GM08714 (cell line): ENCODE data around the gene SDHA.

Experiments used
- H3K4me3 ChIP-seq: fragments of 200-500 bp; sonication (Bioruptor generic); 2 replicates; pipeline ENCODE4 v1.5.1; 2014; ENCODE audit warnings: mild to moderate bottlenecking, low read length, inconsistent platforms
- ZNF274 ChIP-seq: IDR thresholded peaks from 2 replicates; pipeline ENCODE4 v1.6.1; 2012; ENCODE audit warnings: mild to moderate bottlenecking, low read depth, low read length

Gene SDHA

GRCh38 chr5:198516-199196, 19.5 kb upstream of the SDHA start:
- H3K4me3 ChIP-seq: no peak overlapping the region
- TF ChIP-seq ZNF274: no peak

GRCh38 chr5:199197-199949, 18.7 kb upstream of the SDHA start:
- no peak overlapping the region for H3K4me3 ChIP-seq
- TF ChIP-seq ZNF274: no peak

- H3K4me3 ChIP-seq: no peak overlapping the region
- no peak for TF ChIP-seq ZNF274
These were observed 18.0 kb upstream of the SDHA start for GRCh38 chr5:199950-200645.

GRCh38 chr5:200985-201384, 17.1 kb upstream of the SDHA start:
- TF ChIP-seq ZNF274: no peak

GRCh38 chr5:201672-202071, 16.4 kb upstream of the SDHA start:
- no peak for TF ChIP-seq ZNF274
- no peak overlapping the region for H3K4me3 ChIP-seq

More at GRCh38 chr5:200985-201384, 17.1 kb upstream of the SDHA start:
- no peak overlapping the region for H3K4me3 ChIP-seq

GRCh38 chr5:203246-203930, 14.7 kb upstream of the SDHA start:
- H3K4me3 ChIP-seq: no peak overlapping the region
- TF ChIP-seq ZNF274: no peak

- no peak for TF ChIP-seq ZNF274
- H3K4me3 ChIP-seq: no peak overlapping the region
These were observed 14.1 kb upstream of the SDHA start for GRCh38 chr5:204001-204400.

- no peak for TF ChIP-seq ZNF274
These were observed 13.7 kb upstream of the SDHA start for GRCh38 chr5:204462-204861.

GRCh38 chr5:204966-205670, 13.0 kb upstream of the SDHA start:
- TF ChIP-seq ZNF274: no peak
- H3K4me3 ChIP-seq: no peak overlapping the region

More at GRCh38 chr5:204462-204861, 13.7 kb upstream of the SDHA start:
- no peak overlapping the region for H3K4me3 ChIP-seq

- no peak for TF ChIP-seq ZNF274
- H3K4me3 ChIP-seq: no peak overlapping the region
These were observed 11.7 kb upstream of the SDHA start for GRCh38 chr5:206406-206805.

- no peak overlapping the region for H3K4me3 ChIP-seq
- TF ChIP-seq ZNF274: no peak
These were observed 11.1 kb upstream of the SDHA start for GRCh38 chr5:206927-207536.

GRCh38 chr5:207599-207998, 10.5 kb upstream of the SDHA start:
- TF ChIP-seq ZNF274: no peak
- no peak overlapping the region for H3K4me3 ChIP-seq

- no peak for TF ChIP-seq ZNF274
- no peak overlapping the region for H3K4me3 ChIP-seq
These were observed 9.5 kb upstream of the SDHA start for GRCh38 chr5:208449-209114.
